ENCODE results near the gene DNTTIP2. TPM values are rescaled to one million over a fixed set of nuclear protein-coding genes. Genes with fewer than 3 reads are reported as not detected.
A peak's percentile ranks its signal among the peaks of the same experiment; 100 is the strongest.

Gene DNTTIP2
- total RNA-seq, 4 donors from 2014 or later, result 26.4 to 63.5 (median 41.0) TPM

DNA sequence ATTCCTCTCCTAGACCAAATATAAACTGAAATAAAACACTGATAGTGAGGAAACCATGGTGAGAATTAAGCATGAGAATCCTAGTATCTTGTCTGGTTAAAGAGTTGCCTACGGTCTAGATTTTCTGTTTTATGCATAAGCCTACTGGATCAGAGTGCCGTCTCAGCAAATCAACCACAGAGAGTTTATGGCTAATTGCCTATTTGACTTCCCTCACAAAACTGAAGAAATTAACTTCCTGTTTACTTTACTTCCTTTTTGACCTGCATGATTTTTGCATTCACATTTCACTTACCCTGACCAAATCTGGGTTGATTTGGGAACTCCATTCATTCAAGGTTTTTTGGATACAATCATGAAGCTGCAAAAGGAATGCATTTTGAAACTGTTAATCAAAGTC is 25.2 kb upstream of the DNTTIP2 start:
- no peak for ATAC-seq (ENCODE audit: low FRiP score)
- TF ChIP-seq, protein P1, sequence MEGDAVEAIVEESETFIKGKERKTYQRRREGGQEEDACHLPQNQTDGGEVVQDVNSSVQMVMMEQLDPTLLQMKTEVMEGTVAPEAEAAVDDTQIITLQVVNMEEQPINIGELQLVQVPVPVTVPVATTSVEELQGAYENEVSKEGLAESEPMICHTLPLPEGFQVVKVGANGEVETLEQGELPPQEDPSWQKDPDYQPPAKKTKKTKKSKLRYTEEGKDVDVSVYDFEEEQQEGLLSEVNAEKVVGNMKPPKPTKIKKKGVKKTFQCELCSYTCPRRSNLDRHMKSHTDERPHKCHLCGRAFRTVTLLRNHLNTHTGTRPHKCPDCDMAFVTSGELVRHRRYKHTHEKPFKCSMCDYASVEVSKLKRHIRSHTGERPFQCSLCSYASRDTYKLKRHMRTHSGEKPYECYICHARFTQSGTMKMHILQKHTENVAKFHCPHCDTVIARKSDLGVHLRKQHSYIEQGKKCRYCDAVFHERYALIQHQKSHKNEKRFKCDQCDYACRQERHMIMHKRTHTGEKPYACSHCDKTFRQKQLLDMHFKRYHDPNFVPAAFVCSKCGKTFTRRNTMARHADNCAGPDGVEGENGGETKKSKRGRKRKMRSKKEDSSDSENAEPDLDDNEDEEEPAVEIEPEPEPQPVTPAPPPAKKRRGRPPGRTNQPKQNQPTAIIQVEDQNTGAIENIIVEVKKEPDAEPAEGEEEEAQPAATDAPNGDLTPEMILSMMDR (IDR thresholded peaks at IDR 0.05), result no peak

DNA sequence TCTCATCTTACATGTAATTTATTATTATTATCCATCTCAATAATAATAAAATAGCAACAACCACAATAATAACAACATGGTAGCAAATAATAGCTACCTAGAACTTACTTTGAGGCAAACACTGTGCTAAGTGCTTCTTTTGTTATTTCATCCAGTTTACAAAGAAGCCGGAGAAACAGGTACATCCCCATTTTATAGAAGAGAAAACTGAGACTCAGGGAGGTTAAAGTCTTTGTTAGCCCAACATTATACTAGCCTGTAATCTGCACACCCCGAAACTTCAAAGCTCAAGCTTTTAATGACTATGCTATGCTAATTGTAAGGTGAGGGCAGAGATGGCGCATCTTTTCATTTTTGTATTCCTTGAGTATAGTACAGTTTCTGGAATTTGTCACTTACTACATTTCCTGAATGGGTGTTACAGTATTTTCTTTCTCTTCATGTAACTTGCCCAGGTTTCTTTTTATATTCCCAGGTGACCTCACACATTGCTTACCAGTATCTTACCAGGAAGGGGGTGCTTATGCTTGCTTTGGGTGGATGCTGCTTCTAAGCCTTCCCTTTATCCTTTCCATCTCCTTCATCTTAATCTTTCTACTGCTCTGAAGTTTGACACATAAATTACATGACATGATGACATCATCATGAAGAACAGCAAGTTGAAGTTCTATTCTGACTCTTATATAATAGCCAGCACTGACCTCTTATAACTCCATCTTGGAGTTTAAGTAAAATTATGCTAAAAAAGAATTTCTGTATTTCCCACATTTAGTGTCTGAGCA is 21.9 kb upstream of the DNTTIP2 start:
- ATAC-seq (ENCODE audit: low FRiP score) (no peak), DNase-seq (ENCODE audit: low spot score) (no peak)
- TF ChIP-seq, protein P1 (IDR thresholded peaks at IDR 0.05), result no peak

More for the DNA sequence above, 25.2 kb upstream of the DNTTIP2 start:
- DNase-seq (ENCODE audit: low spot score), result no peak

DNA sequence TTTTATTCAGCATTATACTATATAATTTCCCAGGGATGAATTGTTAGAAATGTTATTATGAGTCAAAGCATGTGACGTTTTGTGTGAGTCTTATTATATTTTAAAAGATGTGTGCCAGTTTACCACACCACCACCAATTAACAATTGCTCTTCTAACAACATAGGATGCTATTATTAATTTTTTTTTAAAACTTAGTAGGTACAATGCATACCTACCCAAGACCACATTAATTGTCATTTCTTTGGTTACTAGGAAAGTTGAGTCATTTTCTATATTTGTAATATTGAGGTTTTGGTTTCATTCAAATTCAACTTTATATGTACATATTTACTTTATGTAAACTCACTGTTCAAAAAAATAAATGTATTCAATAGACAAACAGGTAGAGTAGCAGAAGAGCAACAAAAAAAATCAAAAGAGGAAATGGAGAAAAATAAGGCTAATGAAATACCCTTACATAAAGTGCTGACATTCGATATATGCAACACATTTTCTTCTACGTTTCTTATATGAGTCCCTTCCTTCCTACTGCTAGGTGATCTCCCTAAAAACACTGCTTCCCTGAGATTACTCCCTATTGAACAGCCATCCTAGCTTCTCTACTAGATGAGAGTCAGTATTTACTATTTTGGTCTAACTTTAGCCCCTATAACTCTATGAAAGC is 20.7 kb upstream of the DNTTIP2 start:
- ATAC-seq (ENCODE audit: low FRiP score) (no peak), DNase-seq (ENCODE audit: low spot score) (no peak)
- TF ChIP-seq, protein P1 (IDR thresholded peaks at IDR 0.05), result no peak

DNA sequence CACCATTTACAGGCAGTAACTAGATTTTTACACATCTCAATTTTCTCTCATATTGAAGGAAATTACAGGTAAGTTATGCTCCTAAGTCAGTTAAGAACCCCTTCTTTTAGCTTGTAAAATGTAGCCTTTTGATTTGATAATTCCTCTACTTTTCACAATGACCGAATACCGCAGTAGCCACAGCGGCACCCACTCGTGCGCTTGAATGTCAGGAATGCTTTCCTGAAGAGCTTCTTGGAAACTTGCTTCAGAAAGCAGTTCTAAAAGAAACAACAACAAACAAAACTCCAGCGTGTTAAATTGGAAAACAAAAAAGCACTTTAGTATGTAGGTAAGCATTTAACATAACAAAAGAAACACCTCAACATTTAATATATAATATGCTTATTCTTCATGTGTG is 9.9 kb upstream of the DNTTIP2 start:
- DNase-seq (ENCODE audit: low spot score), result no peak
- TF ChIP-seq, protein P1 (IDR thresholded peaks at IDR 0.05), result no peak
- no peak for ATAC-seq (ENCODE audit: low FRiP score)

DNA sequence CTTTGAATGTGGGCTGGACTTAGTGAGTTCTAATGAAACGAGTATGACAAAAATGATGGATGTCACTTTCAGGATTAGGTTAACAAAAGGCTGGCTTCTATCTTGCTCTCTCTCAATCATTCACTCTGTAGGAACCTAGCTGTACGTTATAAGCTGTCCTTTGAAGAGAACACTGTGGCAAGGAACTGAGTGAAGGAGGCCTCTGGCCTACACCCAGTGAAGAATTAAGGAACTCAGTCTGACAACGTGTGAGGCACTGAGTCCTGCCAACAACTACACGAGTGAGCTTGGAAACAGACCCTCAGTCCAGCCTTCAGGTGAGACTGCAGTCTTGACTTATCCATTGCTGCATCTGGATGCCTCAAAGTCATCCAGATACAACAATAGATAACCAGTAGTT is 3.3 kb upstream of the DNTTIP2 start:
- no peak for ATAC-seq (ENCODE audit: low FRiP score)
- no peak for DNase-seq (ENCODE audit: low spot score)
- TF ChIP-seq, protein P1 (IDR thresholded peaks at IDR 0.05), result no peak

DNA sequence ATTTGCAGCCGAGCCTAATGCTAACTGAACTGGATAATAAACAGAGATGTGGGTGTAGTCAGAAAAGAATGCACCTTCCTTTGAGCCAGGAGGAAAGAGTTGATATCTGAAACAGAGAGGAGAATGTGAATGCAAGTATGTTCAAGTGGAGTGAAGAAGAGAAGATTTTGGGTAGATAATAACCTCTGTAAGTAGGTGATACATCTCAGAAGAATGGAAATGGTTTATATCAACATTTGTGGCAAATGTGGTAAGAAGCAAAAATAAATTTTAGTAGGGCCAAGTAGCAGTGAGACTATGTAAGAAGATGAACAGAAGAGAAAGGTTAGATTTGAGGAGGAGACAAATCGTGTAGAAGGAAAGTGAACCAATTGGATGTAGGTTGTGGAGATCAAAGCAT is 1.7 kb upstream of the DNTTIP2 start:
- no peak for ATAC-seq (ENCODE audit: low FRiP score)
- no peak for DNase-seq (ENCODE audit: low spot score)
- TF ChIP-seq, protein P1 (IDR thresholded peaks at IDR 0.05), result no peak

DNA sequence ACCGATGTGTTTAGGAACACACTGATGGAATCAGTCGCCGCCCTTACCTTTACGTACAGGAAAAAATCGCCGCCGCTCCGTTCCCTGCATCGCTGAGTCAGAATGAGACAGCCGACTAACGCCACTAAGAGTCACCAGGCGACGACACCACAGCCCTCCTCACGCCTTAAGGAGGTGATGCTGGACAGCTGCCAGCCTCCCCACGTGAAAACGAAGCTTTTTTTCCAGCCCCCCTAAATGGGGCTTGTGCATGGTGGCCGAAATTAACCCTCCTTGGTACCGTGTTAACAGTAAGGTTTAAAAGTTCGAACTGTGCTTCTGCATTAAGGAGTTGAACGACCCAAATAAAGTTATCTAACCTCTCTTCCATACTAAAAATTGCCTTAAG is 511 bp downstream of the DNTTIP2 start:
- ATAC-seq (ENCODE audit: low FRiP score) (peak; percentile 64), DNase-seq (ENCODE audit: low spot score) (peak; percentile 67)
- TF ChIP-seq, protein P1 (IDR thresholded peaks at IDR 0.05), result no peak

All from omental fat pad (tissue), 4 donors.